Psoas muscle (tissue), 8 donors: Measurements from ENCODE around the gene SLC35E1. TPM values are rescaled to one million over a fixed set of nuclear protein-coding genes. Genes with fewer than 3 reads are reported as not detected.
A peak's percentile ranks its signal among the peaks of the same experiment; 100 is the strongest.

ENCODE experiments used
- ATAC-seq, 4 donors: fragments of 200-7000 bp; cut with Tn5 transposase; one replicate each; pipeline ENCODE4 v1.9.1; 2020; ENCODE audit warnings: moderate library complexity in 3 of 4, mild to moderate bottlenecking in 2 of 4
- DNase-seq, 2 donors: peaks; one replicate each; pipeline ENCODE4 v3.0.0-alpha.2; 2020
- H3K27ac ChIP-seq: fragments of 200-600 bp; one replicate; pipeline ENCODE4 v1.8.0; 2022
- H3K27me3 ChIP-seq, 3 donors: fragments of 200-600 bp in 1 of 3; one replicate each; pipeline versions ENCODE4 v1.6.1 to v1.8.0; 2013 to 2022; ENCODE audit warnings: low read length in 2 of 3, mild to moderate bottlenecking in 2 of 3, moderate library complexity in 1 of 3; ENCODE audit not compliant: insufficient read depth in 3 of 3
- H3K36me3 ChIP-seq, 2 donors: fragments of 200-600 bp in 1 of 2; one replicate each; pipeline versions ENCODE4 v1.6.1 to v1.8.0; 2013 to 2022; ENCODE audit warnings: low read depth in 1 of 2, mild to moderate bottlenecking in 1 of 2, moderate library complexity in 1 of 2; ENCODE audit not compliant: insufficient read depth in 1 of 2
- H3K4me1 ChIP-seq: fragments of 200-600 bp; one replicate; pipeline ENCODE4 v1.8.0; 2022
- H3K4me3 ChIP-seq: fragments of 200-600 bp; one replicate; pipeline ENCODE4 v1.8.0; 2022; ENCODE audit warnings: mild to moderate bottlenecking
- H3K9me3 ChIP-seq: fragments of 200-600 bp; one replicate; pipeline ENCODE4 v1.8.0; 2022
- WGBS, 3 donors: extraction: QIAGEN DNeasy Blood & Tissue Kit; methylation state at CpG; one replicate each; pipeline versions ENCODE4 v1.1.6 to v1.1.7; 2013; 5-methylcytosine and 5-hydroxymethylcytosine counted together
- intact Hi-C, 2 donors: fragments of 100-400 bp; cut with DNase I; formaldehyde crosslinking; loops; one replicate each; pipeline versions ENCODE4 v1.11.0 to v1.14.2; 2022
- polyA plus RNA-seq, 3 donors: library from polyadenylated mRNA; stranded (reverse); fragments of 200-250 nt; gene quantifications; one replicate each; pipeline ENCODE4 v1.2.3, GENCODE V29; 2013
- total RNA-seq, 4 donors: library from RNA; stranded (reverse); fragmentation: NEBNext Ultra II Directional in 2 of 4; extraction: Animal tissue kit (Norgen Biotek cat#: 25700) in 2 of 4; gene quantifications; one replicate each; pipeline versions ENCODE4 v1.2.1 to v1.2.4, GENCODE V29; 2021 to 2023
- TF ChIP-seq, protein P1 (sequence below): fragments of 200-600 bp; IDR thresholded peaks from one replicate; pipeline ENCODE4 v1.8.0; 2022; ENCODE audit warnings: antibody characterized with exemption
- donor health status: healthy with polysubstance abuse.
- donor health status: DM: no; HTN: no; CAD: no; lungs with moderate emphysema.
- donor health status: Bipolar disorder and iron deficiency.
- donor health status: healthy.
- donor health status: DM: yes; HTN: yes; CAD: no.
- donor health status: DM: no; HTN: no; CAD: no.
- donor health status: DM: no; HTN: no; CAD: no.
- donor health status: DM: yes; HTN: yes; CAD: no.

Gene SLC35E1
- total and polyA plus RNA-seq, 7 donors = 17.1 to 42.1 (median 27.4) TPM

DNA sequence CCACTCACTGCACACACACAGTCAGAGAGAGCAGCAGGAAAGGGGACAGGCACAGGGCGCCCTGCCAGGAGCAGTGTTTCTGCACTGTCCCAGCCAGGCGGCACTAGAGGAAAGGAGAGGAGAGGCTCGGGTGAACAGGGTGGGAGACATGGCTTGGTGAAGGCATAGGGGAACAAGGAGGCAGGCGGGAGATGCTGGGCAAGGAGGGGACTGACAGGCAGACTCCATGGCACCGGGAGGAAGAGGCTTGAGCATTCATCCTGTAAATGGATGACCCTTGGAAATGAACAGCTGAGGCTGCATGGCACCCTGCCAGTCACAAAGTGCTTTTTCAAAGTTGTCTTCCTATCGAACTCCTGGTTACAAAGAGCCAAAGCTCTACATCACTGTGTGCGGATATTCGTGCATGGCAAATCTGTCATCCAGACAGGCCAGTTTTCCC is 33.4 kb upstream of the SLC35E1 start:
- Histone ChIP-seq H3K9me3 (no peaks in the 10 kb centered on the region), H3K36me3 (no peaks in the 10 kb centered on the region), H3K27ac (peak overlapping the region; percentile 80), H3K4me1 (peaks cover 59% of the 10 kb centered on the region), H3K27me3 (no peaks in the 10 kb centered on the region), H3K4me3 (no peak overlapping the region)
- WGBS, 3 donors = 28 to 33% (median 29%) methylated on average over 8 of the region's 8 CpGs
- DNase-seq (peak in 1 of 2 donors; percentile 81), ATAC-seq (peak; percentile 54 to 69 (median 64))
- TF ChIP-seq, protein P1, sequence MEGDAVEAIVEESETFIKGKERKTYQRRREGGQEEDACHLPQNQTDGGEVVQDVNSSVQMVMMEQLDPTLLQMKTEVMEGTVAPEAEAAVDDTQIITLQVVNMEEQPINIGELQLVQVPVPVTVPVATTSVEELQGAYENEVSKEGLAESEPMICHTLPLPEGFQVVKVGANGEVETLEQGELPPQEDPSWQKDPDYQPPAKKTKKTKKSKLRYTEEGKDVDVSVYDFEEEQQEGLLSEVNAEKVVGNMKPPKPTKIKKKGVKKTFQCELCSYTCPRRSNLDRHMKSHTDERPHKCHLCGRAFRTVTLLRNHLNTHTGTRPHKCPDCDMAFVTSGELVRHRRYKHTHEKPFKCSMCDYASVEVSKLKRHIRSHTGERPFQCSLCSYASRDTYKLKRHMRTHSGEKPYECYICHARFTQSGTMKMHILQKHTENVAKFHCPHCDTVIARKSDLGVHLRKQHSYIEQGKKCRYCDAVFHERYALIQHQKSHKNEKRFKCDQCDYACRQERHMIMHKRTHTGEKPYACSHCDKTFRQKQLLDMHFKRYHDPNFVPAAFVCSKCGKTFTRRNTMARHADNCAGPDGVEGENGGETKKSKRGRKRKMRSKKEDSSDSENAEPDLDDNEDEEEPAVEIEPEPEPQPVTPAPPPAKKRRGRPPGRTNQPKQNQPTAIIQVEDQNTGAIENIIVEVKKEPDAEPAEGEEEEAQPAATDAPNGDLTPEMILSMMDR = no peak
- intact Hi-C loops = no loop called here

DNA sequence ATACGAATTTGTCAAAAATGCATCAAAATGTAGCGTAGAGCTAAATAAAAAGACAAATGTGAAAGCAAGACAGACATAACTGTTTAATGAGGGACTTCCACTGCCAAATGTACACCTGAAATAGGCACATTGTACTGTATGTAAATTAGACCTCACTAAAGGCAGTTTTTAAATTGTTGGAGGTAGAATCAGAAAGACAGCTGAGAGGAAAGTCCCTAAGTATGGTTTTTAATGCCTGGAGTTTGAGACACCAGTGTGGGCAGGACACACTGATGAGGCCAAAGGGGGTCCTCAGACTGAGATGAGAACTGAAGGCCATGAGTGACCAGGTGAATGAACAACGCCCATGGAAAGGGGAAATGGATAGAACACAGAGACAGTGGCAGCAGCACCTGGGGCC is 32.9 kb upstream of the SLC35E1 start:
- TF ChIP-seq, protein P1 = no peak
- no peak overlapping the region for H3K4me3 ChIP-seq
- H3K27ac ChIP-seq = peak overlapping the region; percentile 80
- DNase-seq (no peak), ATAC-seq (no peak)
- H3K4me1 ChIP-seq = peaks cover 59% of the 10 kb centered on the region
- H3K9me3 ChIP-seq = no peaks in the 10 kb centered on the region
- H3K36me3 ChIP-seq = no peaks in the 10 kb centered on the region
- intact Hi-C loops = no loop called here
- WGBS, 3 donors = 80 to 87% (median 86%) methylated on average over 3 of the region's 3 CpGs
- no peaks in the 10 kb centered on the region for H3K27me3 ChIP-seq

DNA sequence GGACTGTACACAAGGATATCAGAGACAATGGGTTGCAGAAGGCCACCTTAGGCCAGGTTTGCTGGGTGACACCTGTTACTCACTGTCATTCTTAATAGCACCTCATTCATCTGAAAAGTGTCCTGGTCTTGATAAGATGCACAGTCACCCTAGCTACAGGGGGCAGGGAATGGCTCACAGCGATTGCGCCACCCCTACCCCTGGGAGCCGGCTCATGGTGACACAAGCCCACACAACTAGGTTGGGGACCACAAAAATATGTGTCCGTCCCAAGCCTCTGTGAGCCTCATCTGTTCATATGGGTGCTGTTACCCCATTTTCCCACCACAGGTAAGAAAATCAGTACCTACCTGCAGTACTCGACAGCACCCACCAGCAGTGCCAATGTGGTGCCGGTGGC is 32.4 kb upstream of the SLC35E1 start:
- Histone ChIP-seq H3K4me1 (peaks cover 59% of the 10 kb centered on the region), H3K9me3 (no peaks in the 10 kb centered on the region), H3K27ac (no peak overlapping the region), H3K27me3 (no peaks in the 10 kb centered on the region), H3K4me3 (no peak overlapping the region), H3K36me3 (no peaks in the 10 kb centered on the region)
- DNase-seq = no peak
- TF ChIP-seq, protein P1 = no peak
- ATAC-seq = no peak
- 87 to 99% (median 94%) methylated on average over 6 of the region's 6 CpGs for WGBS, 3 donors
- intact Hi-C loops = no loop called here

DNA sequence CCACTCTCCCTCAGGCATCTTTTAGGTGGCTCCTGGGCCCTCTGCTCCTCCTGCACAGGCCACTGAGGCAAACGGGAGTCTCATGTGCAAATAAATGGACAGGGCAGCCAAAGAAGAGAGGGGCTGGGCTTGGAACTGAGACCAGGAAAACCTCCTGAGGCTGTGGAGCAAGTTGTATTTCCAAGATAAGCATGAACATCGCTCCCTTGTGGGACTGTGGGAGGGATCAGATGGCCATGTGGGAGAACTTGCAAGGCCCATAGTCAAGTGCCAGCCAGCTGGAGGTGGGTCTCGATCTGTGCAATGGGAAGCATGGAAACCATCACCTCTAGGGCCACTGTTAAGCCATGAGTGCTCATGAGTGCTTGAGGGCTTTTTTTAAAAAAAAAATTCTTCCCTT is 30.9 kb upstream of the SLC35E1 start:
- intact Hi-C loops = no loop called here
- ATAC-seq = no peak
- no peaks in the 10 kb centered on the region for H3K9me3 ChIP-seq
- WGBS, 3 donors = 57 to 78% (median 62%) methylated on average over 3 of the region's 3 CpGs
- no peaks in the 10 kb centered on the region for H3K36me3 ChIP-seq
- H3K27me3 ChIP-seq = no peaks in the 10 kb centered on the region
- TF ChIP-seq, protein P1 = no peak
- H3K4me3 ChIP-seq = no peak overlapping the region
- H3K4me1 ChIP-seq = peaks cover 61% of the 10 kb centered on the region
- no peak for DNase-seq
- H3K27ac ChIP-seq = no peak overlapping the region

DNA sequence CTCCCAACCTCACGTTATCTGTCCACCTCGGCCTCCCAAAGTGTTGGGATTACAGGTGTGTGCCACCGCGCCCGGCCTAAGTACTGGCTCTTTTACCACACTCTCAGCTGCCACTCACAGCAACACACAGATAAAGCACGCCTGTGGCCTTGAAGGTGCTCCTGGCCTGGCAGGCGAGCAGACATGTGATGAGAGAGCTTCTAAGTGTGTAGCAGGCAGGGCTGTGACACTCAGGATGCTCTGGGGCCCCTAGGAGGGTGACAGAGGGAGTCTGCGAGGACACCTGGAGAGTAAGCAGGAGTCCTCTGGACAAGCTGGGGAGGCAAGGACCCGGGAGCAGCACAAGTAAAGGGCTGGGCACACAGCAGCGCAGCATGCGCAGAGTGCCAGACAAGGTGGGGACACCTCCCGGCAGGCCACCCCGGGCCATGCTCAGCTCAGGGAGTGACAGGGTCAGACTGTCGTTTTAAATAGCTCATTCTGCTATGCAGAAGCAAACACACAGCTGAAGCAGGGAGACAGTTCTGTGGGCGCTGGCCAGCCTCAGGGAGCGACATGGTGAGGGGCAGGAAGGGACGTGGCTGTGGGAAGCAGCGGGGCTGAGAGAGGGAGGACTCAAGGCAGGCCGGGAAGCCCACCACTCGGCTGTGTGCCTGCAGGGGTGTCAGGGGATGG is 29.3 kb upstream of the SLC35E1 start:
- Histone ChIP-seq H3K4me3 (no peak overlapping the region), H3K27me3 (no peaks in the 10 kb centered on the region), H3K9me3 (no peaks in the 10 kb centered on the region), H3K27ac (no peak overlapping the region), H3K36me3 (no peaks in the 10 kb centered on the region), H3K4me1 (peaks cover 47% of the 10 kb centered on the region)
- ATAC-seq = peak in 3 of 4 donors; percentile 8 to 42 (median 42)
- no peak for DNase-seq
- intact Hi-C loops = no loop called here
- 79 to 86% (median 83%) methylated on average over 20 of the region's 20 CpGs for WGBS, 3 donors
- TF ChIP-seq, protein P1 = no peak
